Body of pancreas (tissue), 4 donors: ENCODE data around the gene SLC37A4. TPM values are rescaled to one million over a fixed set of nuclear protein-coding genes. Genes with fewer than 3 reads are reported as not detected.

Source experiments
- ATAC-seq: fragments of 150-250 bp; one replicate; pipeline ENCODE4 v1.9.1; 2016
- DNase-seq, 4 donors: peaks; one replicate each; pipeline ENCODE4 v3.0.0-alpha.2; 2019
- H3K27ac ChIP-seq, 4 donors: fragments of 200-600 bp; sonication (generic); 1 replicate in 3 of 4; 2 replicates in 1 of 4; pipeline versions ENCODE4 v1.5.1 to v1.6.1; 2016 to 2019; ENCODE audit warnings: mild to moderate bottlenecking in 1 of 4, mixed read lengths in 1 of 4, moderate library complexity in 1 of 4
- H3K27me3 ChIP-seq, 2 donors: fragments of 200-600 bp; sonication (generic); one replicate each; pipeline ENCODE4 v1.6.0; 2016; ENCODE audit warnings: mild to moderate bottlenecking in 1 of 2
- H3K36me3 ChIP-seq, 2 donors: fragments of 200-600 bp; sonication (generic); replicated peaks in 1 of 2; 2 replicates each; pipeline ENCODE4 v1.5.1; 2016; ENCODE audit warnings: low read depth in 2 of 2; ENCODE audit not compliant: insufficient read depth in 1 of 2
- H3K4me1 ChIP-seq: fragments of 200-600 bp; sonication (generic); one replicate; pipeline ENCODE4 v1.6.0; 2016
- H3K4me3 ChIP-seq, 2 donors: fragments of 200-600 bp; sonication (generic); 1 replicate in 1 of 2; 2 replicates in 1 of 2; pipeline ENCODE4 v1.5.1; 2016 to 2019
- H3K9me3 ChIP-seq, 3 donors: fragments of 200-600 bp; sonication (generic); 1 replicate in 2 of 3; 2 replicates in 1 of 3; pipeline ENCODE4 v1.5.1; 2016
- POLR2A ChIP-seq, 3 donors: fragments of 450-650 bp; IDR thresholded peaks; one replicate each; pipeline ENCODE4 v1.6.1; 2016; ENCODE audit warnings: antibody characterized with exemption in 3 of 3, mild to moderate bottlenecking in 2 of 3
- WGBS, 2 donors: methylation state at CpG; one replicate each; pipeline ENCODE4 v1.1.5; 2017; 5-methylcytosine and 5-hydroxymethylcytosine counted together
- intact Hi-C: fragments of 100-400 bp; cut with DNase I; formaldehyde crosslinking; loops from one replicate; pipeline ENCODE4 v1.15.1; 2023
- total RNA-seq, 2 donors: library from RNA; depleted of rRNA; stranded (reverse); fragments of >200 nt; gene quantifications; one replicate each; pipeline ENCODE4 v1.1.0, GENCODE V29; 2016
- TF ChIP-seq, protein P1 (sequence below), 7 experiments: fragments of 450-650 bp in 4 of 7; fragments of 200-600 bp in 3 of 7; sonication (generic) in 3 of 7; IDR thresholded peaks; one replicate each; pipeline ENCODE4 v1.5.1; 2016 to 2019; ENCODE audit warnings: antibody characterized with exemption in 7 of 7

SLC37A4 gene
- total RNA-seq, 2 donors from 2014 or later: 64.6 to 90.3 TPM

GRCh38 chr11:119051440-119052162 lies 20.9 kb upstream of the SLC37A4 start:
- H3K27ac ChIP-seq: no peak overlapping the region
- intact Hi-C loops: no loop called here
- no peak for DNase-seq
- peaks cover 15 to 58% of the 10 kb centered on the region in 2 donors for H3K36me3 ChIP-seq
- no peak for ATAC-seq
- H3K27me3 ChIP-seq: no peaks in the 10 kb centered on the region
- 79% methylated on average over 17 of the region's 17 CpGs for WGBS, 2 donors
- no peak overlapping the region for H3K4me3 ChIP-seq
- H3K4me1 ChIP-seq: peaks cover 27% of the 10 kb centered on the region
- H3K9me3 ChIP-seq: no peaks in the 10 kb centered on the region
- no peak for TF ChIP-seq POLR2A (IDR thresholded peaks at IDR 0.05)
- TF ChIP-seq, protein P1, sequence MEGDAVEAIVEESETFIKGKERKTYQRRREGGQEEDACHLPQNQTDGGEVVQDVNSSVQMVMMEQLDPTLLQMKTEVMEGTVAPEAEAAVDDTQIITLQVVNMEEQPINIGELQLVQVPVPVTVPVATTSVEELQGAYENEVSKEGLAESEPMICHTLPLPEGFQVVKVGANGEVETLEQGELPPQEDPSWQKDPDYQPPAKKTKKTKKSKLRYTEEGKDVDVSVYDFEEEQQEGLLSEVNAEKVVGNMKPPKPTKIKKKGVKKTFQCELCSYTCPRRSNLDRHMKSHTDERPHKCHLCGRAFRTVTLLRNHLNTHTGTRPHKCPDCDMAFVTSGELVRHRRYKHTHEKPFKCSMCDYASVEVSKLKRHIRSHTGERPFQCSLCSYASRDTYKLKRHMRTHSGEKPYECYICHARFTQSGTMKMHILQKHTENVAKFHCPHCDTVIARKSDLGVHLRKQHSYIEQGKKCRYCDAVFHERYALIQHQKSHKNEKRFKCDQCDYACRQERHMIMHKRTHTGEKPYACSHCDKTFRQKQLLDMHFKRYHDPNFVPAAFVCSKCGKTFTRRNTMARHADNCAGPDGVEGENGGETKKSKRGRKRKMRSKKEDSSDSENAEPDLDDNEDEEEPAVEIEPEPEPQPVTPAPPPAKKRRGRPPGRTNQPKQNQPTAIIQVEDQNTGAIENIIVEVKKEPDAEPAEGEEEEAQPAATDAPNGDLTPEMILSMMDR (IDR thresholded peaks at IDR 0.05): no peak

- intact Hi-C loops: no loop called here
- Histone ChIP-seq H3K27ac (no peak overlapping the region), H3K9me3 (no peaks in the 10 kb centered on the region), H3K4me3 (no peak overlapping the region), H3K27me3 (no peaks in the 10 kb centered on the region), H3K36me3 (peaks cover 15 to 69% of the 10 kb centered on the region in 2 donors), H3K4me1 (peaks cover 3% of the 10 kb centered on the region)
- TF ChIP-seq POLR2A (IDR thresholded peaks at IDR 0.05): no peak
- TF ChIP-seq, protein P1 (IDR thresholded peaks at IDR 0.05): no peak
- 75 to 87% methylated on average over 7 of the region's 7 CpGs for WGBS, 2 donors
- ATAC-seq (no peak), DNase-seq (no peak)
These were observed 18.4 kb upstream of the SLC37A4 start for GRCh38 chr11:119049081-119049480.

DNA sequence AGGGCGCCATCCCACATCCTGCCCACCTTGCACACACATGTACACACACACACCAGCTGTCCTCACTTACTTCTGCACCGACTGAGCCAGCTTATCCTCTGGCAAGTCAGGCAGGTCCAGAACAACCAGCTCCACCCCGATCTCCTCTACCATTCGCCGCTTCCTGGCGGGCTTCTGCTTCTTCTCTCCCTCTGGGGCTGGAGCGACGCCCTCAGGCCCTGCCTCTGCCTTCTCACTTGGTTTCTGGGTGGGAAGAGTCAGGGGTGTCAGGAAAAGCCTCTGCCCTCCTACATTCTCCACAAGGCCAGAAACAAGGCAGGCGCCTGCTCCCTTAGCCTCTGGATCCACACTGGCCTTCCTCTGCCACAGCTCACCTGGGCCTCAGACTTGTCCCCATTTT lies 18.0 kb upstream of the SLC37A4 start:
- Histone ChIP-seq H3K9me3 (no peaks in the 10 kb centered on the region), H3K4me1 (no peaks in the 10 kb centered on the region), H3K27ac (no peak overlapping the region), H3K36me3 (peaks cover 15 to 65% of the 10 kb centered on the region in 2 donors), H3K27me3 (no peaks in the 10 kb centered on the region), H3K4me3 (no peak overlapping the region)
- ATAC-seq (no peak), DNase-seq (no peak)
- TF ChIP-seq, protein P1 (IDR thresholded peaks at IDR 0.05): no peak
- no peak for TF ChIP-seq POLR2A (IDR thresholded peaks at IDR 0.05)
- intact Hi-C loops: no loop called here
- 83 to 91% methylated on average over 9 of the region's 9 CpGs for WGBS, 2 donors

GRCh38 chr11:119047205-119047604 lies 16.5 kb upstream of the SLC37A4 start:
- Histone ChIP-seq H3K4me1 (no peaks in the 10 kb centered on the region), H3K27ac (no peak overlapping the region), H3K4me3 (no peak overlapping the region), H3K27me3 (no peaks in the 10 kb centered on the region), H3K9me3 (no peaks in the 10 kb centered on the region), H3K36me3 (peaks cover 8 to 56% of the 10 kb centered on the region in 2 donors)
- TF ChIP-seq, protein P1 (IDR thresholded peaks at IDR 0.05): no peak
- TF ChIP-seq POLR2A (IDR thresholded peaks at IDR 0.05): no peak
- 95 to 100% methylated on average over 6 of the region's 6 CpGs for WGBS, 2 donors
- intact Hi-C loops: no loop called here
- ATAC-seq (no peak), DNase-seq (no peak)

- ATAC-seq (no peak), DNase-seq (no peak)
- Histone ChIP-seq H3K9me3 (no peaks in the 10 kb centered on the region), H3K4me1 (no peaks in the 10 kb centered on the region), H3K27me3 (no peaks in the 10 kb centered on the region), H3K4me3 (no peak overlapping the region), H3K27ac (no peak overlapping the region), H3K36me3 (peaks cover 8 to 49% of the 10 kb centered on the region in 2 donors)
- TF ChIP-seq POLR2A (IDR thresholded peaks at IDR 0.05): no peak
- TF ChIP-seq, protein P1 (IDR thresholded peaks at IDR 0.05): no peak
- intact Hi-C loops: no loop called here
- 97% methylated on average over 6 of the region's 6 CpGs; no CpG with 5 or more reads in 1 of the 2 donors for WGBS, 2 donors
These were observed 15.8 kb upstream of the SLC37A4 start for GRCh38 chr11:119046489-119046888.
